Nephron (organoid): ENCODE measurements around the gene TSPAN17.
"Not testable (repeated sequence)": the region's sequence is repeated elsewhere in the genome, so short reads cannot be mapped to it uniquely, and the experiment has no call there.

ENCODE experiments used
- H3K27ac Mint-ChIP-seq, 3 experiments: 2 replicates each; pipeline ENCODE4 v1.8.0; 2020; ENCODE audit warnings: mixed read lengths in 3 of 3, mild to moderate bottlenecking in 2 of 3, moderate library complexity in 1 of 3
- H3K27me3 Mint-ChIP-seq: 2 replicates; pipeline ENCODE4 v1.8.0; 2021; ENCODE audit warnings: low read depth, mild to moderate bottlenecking, moderate library complexity, mixed read lengths
- H3K36me3 Mint-ChIP-seq: 2 replicates; pipeline ENCODE4 v1.8.0; 2020; ENCODE audit warnings: low read depth, mixed read lengths
- H3K4me1 Mint-ChIP-seq: 2 replicates; pipeline ENCODE4 v1.8.0; 2020; ENCODE audit warnings: mixed read lengths
- H3K4me3 Mint-ChIP-seq, 3 experiments: 2 replicates each; pipeline ENCODE4 v1.8.0; 2020; ENCODE audit warnings: mild to moderate bottlenecking in 3 of 3, mixed read lengths in 3 of 3, moderate library complexity in 2 of 3
- H3K9me3 Mint-ChIP-seq: 2 replicates; pipeline ENCODE4 v1.8.0; 2020; ENCODE audit warnings: mixed read lengths
- CTCF ChIP-seq, 3 experiments: fragments of 200-600 bp; sonication (generic); IDR thresholded peaks; one replicate each; pipeline ENCODE4 v1.5.0; 2021; ENCODE audit warnings: antibody characterized with exemption in 3 of 3; ENCODE audit not compliant: unreplicated experiment in 3 of 3

The TSPAN17 gene

DNA sequence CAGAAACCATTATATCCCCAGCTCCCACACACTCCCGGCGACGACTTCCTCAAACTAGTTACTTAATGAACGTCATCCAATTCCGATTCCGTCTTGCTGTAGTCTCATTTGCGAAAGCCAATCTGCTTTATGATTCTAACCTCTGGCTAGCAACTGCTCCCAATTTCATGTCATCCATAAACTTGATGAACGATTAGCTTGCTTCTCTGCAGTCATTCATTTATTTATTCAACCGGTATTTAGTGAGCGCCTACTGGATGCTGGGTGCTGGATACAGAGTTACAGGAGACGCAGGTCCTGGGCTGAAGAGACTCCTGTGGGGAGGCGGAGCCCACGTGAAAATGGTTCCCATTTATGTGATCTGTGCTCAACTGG is 46.2 kb downstream of the TSPAN17 start:
- H3K4me3 Mint-ChIP-seq = peak overlapping the region in 1 of 3 experiments; percentile 24
- H3K27ac Mint-ChIP-seq = peak overlapping the region in 1 of 3 experiments; percentile 69
- no peak for TF ChIP-seq CTCF (IDR thresholded peaks at IDR 0.05; ENCODE audit: unreplicated experiment in 3 of 3)
- peaks cover 28% of the 10 kb centered on the region for H3K4me1 Mint-ChIP-seq
- no peaks in the 10 kb centered on the region for H3K9me3 Mint-ChIP-seq
- no peaks in the 10 kb centered on the region for H3K36me3 Mint-ChIP-seq
- H3K27me3 Mint-ChIP-seq = peaks cover 79% of the 10 kb centered on the region

GRCh38 chr5:176694146-176694545 is 46.9 kb downstream of the TSPAN17 start:
- Mint-ChIP-seq H3K4me1 (peaks cover 32% of the 10 kb centered on the region), H3K4me3 (no peak overlapping the region), H3K27ac (peak overlapping the region in 1 of 3 experiments; percentile 69), H3K36me3 (no peaks in the 10 kb centered on the region), H3K9me3 (no peaks in the 10 kb centered on the region), H3K27me3 (peaks cover 86% of the 10 kb centered on the region)
- TF ChIP-seq CTCF (IDR thresholded peaks at IDR 0.05; ENCODE audit: unreplicated experiment in 3 of 3) = no peak

- Mint-ChIP-seq H3K4me1 (peaks cover 32% of the 10 kb centered on the region), H3K27ac (no peak overlapping the region), H3K36me3 (no peaks in the 10 kb centered on the region), H3K4me3 (no peak overlapping the region), H3K27me3 (peaks cover 84% of the 10 kb centered on the region), H3K9me3 (no peaks in the 10 kb centered on the region)
- TF ChIP-seq CTCF (IDR thresholded peaks at IDR 0.05; ENCODE audit: unreplicated experiment in 3 of 3) = no peak
Observed at GRCh38 chr5:176694631-176695030, 47.3 kb downstream of the TSPAN17 start.

DNA sequence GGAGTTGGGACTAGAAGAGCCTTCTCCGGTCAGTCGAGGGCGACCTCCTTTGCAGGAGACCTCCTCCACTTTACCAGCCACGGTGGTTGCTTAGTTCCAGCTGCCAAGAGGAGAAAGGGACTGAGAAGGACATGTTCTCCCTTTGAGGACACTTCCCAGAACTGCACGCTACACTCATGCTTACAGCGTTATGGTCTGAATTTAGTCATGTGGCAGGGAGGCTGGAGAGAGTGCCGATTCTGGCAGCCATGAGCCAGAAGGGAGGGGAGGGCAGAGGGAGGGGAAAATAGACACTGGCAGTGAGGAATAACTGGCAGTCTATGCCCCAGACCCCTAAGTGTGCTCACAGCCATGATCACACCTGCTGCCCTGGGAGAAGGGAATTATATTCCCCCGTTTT is 47.8 kb downstream of the TSPAN17 start:
- Mint-ChIP-seq H3K27me3 (peaks cover 84% of the 10 kb centered on the region), H3K36me3 (no peaks in the 10 kb centered on the region), H3K4me1 (peaks cover 35% of the 10 kb centered on the region), H3K9me3 (no peaks in the 10 kb centered on the region), H3K4me3 (no peak overlapping the region), H3K27ac (no peak overlapping the region)
- no peak for TF ChIP-seq CTCF (IDR thresholded peaks at IDR 0.05; ENCODE audit: unreplicated experiment in 3 of 3)

DNA sequence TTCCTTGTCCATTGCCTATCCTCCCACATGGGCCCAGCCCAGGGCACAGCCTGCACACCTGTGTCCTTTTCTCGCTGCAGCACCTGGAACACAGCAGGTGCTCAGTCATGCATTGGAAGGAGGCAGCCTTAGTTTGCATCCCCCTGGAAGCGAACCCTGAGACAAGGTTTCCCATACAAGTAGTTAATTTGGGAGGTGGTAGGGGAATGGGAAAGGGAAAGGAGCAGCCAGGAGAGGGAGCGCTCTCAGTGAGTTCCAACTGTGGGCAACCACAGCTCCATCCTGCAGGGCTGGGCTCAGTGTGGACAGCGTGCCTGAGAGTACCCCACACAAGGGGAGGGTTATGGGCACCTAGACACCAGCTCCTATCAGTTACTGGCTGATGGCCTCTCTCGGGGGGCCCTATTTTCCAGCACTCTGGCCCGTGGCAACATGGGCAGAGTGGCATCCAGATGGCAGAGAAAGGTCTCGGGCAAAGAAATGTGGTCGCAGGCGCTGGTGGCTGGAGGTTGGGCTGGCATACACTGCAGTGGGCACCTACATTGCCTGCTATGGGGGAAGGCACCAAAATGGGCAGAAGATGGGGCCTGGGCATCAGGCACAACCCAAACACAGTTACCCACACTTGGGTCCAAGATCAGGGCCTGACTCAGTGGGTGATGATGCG is 50.1 kb downstream of the TSPAN17 start:
- H3K4me1 Mint-ChIP-seq = peaks cover 42% of the 10 kb centered on the region
- H3K36me3 Mint-ChIP-seq = no peaks in the 10 kb centered on the region
- no peak for TF ChIP-seq CTCF (IDR thresholded peaks at IDR 0.05; ENCODE audit: unreplicated experiment in 3 of 3)
- no peaks in the 10 kb centered on the region for H3K9me3 Mint-ChIP-seq
- H3K4me3 Mint-ChIP-seq = peak overlapping the region in 1 of 3 experiments; percentile 22
- H3K27me3 Mint-ChIP-seq = peaks cover 83% of the 10 kb centered on the region
- H3K27ac Mint-ChIP-seq = no peak overlapping the region

DNA sequence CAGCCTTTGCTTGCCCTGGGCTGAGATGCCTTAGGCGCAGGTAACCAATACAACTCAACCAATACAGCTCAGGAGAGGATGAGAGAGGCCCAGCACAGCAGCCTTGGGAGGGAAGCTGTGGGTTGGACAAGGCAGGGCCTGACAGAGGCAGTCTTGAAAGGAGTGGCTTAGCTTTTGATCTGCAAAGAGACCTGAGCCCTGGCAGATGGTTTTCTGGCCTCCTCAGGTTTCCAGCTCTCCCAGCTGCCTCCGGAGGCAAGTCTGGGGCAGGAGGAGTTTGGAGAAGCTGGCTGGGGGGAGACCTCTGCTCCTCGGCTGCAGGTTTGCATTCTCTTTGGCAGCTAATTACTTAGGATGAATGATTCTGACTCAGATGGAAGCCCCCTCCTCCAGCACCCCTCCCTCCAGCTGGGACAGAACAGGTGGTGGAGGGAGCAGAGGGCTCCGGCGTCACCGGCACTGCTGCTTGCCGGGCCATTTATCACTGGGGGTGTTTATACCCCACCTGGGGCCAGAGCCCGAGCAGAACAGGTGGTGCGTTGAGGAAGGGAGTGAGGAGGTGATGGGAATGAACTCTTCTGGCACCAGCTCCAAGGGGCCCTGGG is 50.8 kb downstream of the TSPAN17 start:
- TF ChIP-seq CTCF (IDR thresholded peaks at IDR 0.05; ENCODE audit: unreplicated experiment in 3 of 3) = no peak
- Mint-ChIP-seq H3K9me3 (no peaks in the 10 kb centered on the region), H3K4me3 (peak overlapping the region in 2 of 3 experiments; percentile 19 to 29), H3K27ac (peak overlapping the region in 2 of 3 experiments; percentile 40 to 58), H3K27me3 (peaks cover 78% of the 10 kb centered on the region), H3K4me1 (peaks cover 37% of the 10 kb centered on the region), H3K36me3 (no peaks in the 10 kb centered on the region)

GRCh38 chr5:176699446-176699845 is 52.2 kb downstream of the TSPAN17 start:
- H3K27ac Mint-ChIP-seq = not testable (repeated sequence)

More at GRCh38 chr5:176699446-176699845, 52.2 kb downstream of the TSPAN17 start:
- Mint-ChIP-seq H3K27me3 (peaks cover 69% of the 10 kb centered on the region), H3K4me1 (peaks cover 28% of the 10 kb centered on the region)
- H3K4me3 Mint-ChIP-seq, H3K36me3 Mint-ChIP-seq, H3K9me3 Mint-ChIP-seq: not testable (repeated sequence)
